DMS79 treated with DMSO at 0.1 percent for 48 hours (cell line): ENCODE data around the gene ERN1.

Source experiments
- DNase-seq: peaks from one replicate; lab custom pipeline; 2025; lab: John Stamatoyannopoulos, UW

ERN1 gene

DNA sequence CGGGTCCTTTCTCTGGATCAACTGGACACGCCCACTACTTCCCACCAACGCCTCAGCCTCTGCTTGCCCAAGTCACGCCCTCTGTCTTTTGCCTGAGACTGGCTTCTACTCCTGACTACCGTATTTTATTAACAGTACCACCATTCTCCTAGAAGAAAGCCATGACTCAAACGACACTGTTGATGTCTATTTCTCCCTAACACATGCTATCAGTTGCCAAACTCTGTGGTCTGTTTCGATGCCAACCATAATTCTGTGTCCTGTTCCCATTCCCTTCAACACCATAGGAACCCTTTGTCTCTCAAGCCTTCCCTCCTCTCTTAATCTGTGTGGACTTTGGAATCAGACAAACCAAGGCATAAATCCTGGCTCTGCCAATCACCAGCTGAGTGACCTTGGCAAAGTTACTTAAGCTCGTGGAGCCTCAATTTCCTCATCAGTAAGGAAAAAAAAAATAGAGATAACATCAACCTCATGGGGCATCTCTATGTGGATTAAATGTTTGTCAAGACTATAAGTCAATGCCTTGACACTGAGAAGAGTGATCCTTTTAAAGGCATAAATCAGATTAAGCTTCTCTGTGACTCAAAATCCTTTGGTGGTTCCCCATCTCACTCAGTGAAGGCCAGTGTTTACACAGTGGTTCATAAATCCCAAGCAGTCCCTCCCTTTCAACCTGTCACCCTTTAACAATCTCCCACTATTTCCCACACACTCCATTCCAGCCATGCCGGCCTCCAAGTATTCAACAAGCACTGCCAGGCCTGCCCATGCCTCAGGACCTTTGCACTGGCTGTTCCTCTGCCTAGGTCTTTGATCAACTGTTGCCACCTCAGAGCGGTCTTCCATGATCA is 45.6 kb downstream of the ERN1 start:
- DNase-seq = no peak

DNA sequence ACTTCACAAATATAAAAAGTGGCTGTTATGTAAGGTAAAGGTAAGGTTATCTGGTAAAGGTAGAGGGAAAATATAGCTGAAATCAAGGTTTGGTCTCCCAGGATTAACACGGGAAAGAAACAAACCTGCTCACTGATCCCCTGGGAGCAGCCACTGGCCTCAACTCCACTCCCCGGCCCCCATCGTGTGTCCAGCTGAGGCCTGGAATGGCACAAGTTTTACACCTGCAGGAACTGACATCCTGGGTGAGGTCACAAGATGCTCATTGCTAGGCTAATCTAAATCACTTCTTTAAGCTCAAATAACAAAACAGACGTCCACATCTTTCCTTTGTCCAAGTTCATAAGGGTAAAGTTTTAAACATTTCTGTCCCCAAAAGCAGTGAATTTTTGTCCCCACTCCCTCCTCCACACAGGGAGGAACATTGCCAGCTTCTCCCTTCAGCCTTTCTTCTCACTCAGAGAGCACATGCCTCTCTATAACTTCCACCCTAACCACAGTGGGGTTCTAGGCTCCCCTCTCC is 46.3 kb downstream of the ERN1 start:
- DNase-seq = no peak

DNA sequence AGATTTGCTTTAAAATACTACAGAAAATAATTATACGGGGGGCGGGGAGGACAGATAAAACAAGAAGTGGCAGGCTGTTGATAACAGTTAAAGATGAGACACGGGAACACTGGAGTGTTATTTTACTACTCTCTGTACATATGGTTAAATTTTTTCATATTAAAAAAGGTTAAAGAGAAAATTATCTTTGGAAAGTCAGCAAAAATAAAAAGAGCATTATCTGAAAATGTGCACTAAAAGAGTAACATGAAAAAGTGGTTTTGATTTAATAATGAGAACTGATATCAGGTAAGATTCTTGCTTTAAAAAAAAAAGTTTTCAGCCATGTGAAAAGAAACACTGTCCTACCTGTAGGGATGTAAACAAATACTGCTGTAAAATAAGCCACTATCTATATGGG is 46.9 kb downstream of the ERN1 start:
- DNase-seq = no peak

DNA sequence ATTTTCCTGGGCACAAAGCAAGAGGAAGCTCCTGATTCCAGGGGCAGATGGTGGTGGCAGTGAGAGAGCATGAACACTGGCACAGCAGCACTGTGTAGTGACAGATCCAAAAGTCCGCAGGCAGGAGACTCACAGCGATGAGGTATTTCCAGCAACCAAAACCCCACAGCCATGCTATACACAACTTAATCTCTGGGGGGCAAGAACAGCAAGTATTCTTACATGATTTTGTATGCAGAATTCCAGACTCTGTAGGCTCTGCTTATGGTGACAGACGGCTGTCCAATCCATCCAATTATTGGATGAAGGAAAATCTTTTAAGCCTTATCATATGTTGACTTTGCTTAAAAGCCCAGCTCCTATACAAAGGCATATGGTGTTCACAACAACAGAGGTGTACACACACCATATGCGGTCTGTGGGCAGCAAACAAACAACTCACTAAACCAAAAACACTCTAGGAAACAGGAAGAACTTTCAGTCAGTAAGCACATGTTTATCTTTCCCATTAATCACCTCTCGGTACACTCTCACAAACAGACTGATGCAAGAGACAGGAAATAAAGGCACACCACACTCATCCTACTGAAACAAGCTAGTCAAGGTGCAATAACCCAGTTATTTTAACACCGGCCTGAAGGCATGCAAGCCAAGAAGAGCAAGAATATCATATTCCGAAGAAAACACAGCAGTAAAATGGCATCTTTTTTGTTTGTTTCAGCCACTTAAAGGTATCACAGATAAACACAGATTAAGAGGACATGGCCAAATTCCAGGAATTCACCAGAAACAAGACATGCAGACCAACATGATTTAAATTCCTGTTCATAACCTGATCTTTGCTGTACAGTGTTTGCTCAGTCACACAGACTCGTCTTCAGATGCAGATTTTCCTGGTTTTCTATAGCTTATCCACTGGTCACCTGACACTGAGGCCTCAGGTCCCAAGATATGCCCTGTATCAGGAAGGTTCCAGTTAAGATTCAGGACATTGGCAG is 47.8 kb downstream of the ERN1 start:
- peak; percentile 51 for DNase-seq

DNA sequence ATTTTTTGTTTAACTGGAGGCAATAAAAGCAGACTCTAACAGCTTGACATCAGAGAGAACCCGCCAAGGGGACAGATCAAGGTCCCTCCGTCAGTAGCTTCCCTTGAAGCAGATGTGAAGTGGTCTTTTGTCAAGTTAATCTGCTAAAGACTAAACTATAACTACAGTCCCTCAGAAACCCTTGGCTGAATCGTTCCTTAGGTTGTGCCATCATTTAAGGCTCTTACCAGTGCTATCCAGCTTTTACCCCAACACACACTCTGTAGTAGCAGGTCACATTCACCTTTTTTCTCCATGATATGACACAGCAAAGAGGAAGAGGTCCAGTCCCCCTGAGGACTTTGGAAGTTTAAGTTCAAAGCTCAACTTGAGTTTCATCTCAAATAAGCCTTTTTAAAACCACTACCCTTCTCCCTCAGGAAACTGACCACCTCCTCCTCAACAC is 49.7 kb downstream of the ERN1 start:
- no peak for DNase-seq

DNA sequence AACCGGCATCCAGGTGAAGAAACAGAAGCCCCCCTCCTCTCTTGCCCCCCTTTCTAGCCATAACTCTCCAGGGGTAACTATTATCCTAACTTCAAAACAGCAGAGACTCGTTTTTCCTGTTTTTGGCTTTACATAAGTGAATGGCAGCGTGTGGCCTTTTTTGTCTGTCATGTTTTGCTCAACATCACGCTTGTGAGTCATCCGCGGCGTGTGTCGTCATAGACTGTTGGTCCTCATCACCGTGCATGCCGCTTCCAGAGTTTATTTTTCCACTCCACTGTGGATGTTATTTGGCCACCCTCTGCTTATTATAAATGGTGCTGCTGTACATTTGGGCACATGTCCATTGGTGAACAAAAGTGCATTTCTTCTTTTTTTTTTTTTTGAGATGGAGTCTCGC is 52.6 kb downstream of the ERN1 start:
- no peak for DNase-seq

DNA sequence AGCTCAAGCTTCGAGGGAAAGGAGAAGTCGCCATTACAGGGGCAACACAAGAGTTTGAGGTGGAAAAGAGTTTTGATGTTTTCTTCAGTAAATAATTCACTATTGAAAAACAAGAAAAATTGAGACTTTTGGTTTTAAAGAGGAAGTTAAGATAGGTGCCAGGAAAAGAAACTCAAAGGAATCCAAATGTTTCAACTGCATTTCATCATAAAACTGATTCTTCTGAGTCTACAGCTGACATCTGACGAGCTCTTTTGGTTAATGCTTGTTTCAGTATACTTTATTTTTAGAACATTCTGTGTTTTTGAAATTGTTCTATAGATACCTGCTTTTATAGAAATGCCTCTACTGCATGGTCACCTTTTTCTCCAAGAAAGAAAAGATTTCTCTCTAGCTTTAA is 54.0 kb downstream of the ERN1 start:
- no peak for DNase-seq

DNA sequence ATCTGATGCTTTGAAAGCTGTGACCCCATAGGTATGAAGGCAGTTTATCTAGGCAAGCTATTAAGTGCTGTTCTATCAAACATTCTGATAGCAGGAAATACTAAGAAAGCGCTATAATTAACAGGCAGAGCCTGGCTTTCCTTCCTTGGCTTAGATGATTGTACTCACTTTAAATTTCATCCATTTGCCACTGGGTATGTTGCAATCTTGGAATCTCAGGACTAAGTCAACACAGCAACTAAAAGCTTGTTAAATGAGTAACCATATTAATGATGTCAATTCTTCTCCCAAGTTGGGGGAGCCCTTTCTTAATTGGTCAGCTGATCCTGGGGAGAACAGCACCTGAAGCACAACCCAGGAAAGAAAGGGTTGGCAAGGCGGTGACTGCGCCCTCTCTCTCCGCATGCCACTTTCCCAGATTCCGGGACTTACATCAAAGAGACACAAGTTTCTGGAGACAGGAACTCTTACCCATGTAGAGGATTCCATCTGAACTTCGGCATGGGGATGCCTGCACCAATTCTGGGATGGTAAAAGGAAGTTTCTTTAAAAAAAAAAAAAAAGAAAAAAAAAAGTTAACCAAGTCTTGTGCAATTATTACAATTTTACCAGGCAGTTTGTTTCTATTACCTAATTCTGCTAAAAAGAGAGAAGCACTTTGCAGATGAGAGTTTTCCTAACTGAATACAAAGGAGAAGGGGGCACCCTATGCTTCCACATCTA is 55.1 kb downstream of the ERN1 start:
- no peak for DNase-seq

DNA sequence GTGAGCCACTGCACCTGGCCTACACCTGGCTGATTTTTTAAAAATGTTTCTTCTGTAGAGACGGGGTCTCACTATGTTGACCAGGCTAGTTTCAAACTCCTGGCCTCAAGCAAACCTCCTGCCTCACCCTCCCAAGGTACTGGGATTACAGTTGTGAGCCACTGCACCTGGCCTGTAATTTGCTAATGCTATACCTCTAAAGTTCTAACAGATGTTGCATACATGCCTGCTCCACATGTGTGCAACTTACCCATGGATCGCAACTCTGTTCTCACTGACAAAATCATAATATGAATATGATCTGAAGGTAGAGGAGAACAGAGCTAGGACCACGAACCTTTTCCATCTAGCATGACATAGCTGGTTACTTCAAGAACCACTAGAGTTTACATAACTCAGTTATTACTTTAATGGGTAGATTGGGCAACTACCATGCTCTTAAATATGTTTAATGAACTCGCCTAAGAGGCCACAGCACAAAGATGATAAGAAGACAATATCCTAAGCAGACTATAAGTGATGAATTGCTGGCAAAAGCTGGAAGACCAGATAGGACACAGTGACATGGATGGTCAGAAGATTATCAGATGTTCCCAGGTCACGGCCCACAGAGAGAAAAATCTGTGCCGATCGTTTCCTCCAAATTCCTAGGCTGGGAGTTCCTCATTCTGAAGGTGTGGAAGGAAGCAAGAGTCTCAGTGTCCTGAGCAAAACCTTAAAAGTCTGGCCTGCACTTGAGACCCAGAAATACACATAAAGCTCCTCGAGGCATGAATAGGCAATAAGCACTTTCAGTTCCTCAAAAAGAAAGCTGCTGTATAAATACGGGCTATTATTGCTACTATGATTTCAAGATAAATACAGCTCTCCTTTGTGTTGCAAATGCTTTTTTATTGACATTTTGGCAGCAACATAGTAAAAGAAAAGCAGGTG is 55.9 kb downstream of the ERN1 start:
- DNase-seq = no peak

DNA sequence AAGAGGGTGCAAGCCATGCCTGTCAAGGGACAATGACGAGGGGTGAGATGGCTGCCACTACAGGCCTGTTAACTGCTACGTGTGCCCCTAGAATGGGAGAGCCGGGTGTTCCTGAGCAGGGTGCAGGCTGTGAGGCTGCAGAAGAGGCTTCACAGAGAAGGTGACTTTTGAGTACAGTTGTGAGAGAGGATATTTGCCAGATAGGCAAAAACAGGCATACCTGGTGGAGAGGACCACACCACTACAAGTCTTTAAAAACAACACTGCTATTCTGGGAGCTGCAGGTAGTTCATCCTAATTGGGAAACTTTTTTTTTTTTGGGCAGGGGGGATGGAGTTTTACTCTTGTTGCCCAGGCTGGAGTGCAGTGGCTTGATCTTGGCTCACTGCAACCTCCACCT is 58.8 kb downstream of the ERN1 start:
- no peak for DNase-seq

DNA sequence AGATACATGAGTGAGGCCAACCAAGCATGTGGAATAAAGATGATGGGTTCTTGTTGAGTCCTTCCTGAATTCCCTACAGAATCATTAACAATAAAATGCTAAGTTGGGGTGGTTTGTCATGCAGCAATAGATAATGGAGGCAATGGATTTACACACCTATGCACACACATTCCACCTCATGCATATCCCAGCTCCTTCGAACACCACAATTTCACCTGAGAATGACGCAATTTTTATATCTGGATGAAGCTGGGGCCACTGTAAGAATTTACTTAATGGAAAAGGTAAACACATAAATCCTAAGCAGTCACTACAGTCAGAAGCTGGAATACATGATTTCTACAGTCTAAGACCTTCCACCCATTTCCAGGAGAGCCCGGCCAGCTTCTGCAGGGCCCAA is 59.7 kb downstream of the ERN1 start:
- DNase-seq = no peak

DNA sequence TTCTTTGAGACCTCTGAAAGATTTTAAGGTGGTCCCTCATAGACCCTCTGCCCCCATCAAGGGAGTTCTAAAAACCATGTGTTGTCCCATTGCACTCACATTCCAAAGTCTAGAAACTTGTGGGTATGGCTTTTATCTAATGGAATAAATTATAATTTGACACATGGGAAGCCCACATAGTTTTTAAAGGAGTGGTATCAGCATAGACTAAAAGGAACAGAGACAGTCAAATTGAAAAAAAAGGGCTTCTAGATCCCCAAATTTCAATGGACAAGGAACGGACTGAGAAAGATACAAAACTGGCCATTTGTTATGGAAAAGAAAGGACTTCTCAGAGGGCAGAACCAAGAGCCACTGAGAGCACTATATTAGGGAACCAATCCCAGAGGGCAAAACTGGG is 60.8 kb downstream of the ERN1 start:
- no peak for DNase-seq

DNA sequence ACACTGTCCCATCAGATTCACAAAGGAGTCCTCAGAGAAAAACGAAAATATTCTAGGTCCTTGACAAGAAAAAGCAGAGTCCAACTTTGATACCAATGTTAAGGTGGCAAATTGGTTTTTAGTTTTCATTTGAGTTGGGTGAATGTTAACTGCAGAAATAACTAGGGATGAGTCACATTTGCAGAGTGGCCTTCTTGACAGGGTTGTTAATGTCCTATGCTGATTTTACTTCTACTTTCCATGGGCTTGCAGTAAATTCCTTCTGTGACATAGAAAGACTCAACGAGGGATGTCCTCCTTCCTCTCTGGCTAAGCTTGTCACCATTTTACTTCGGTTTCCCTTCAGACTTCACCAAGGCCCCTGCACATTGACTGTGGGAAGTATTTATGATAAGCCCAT is 62.3 kb downstream of the ERN1 start:
- no peak for DNase-seq

DNA sequence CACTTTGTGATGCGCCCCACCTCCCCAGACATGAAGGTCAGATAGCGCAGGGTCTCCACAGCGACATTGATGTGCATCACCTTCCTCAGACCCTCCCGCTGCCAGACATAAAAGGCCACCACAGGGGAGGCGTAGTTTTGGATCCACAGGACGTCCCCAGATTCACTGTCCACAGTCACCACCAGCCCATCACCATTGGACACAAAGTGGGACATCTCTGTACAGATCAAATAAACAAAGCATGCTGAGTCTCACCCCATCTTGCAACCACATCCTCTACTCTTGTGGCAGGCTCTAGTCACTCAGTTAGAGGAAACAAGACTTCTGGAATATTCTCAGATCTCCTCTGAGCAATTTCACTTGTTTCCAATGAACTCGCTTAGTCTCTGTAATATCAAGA is 63.2 kb downstream of the ERN1 start:
- DNase-seq = no peak

DNA sequence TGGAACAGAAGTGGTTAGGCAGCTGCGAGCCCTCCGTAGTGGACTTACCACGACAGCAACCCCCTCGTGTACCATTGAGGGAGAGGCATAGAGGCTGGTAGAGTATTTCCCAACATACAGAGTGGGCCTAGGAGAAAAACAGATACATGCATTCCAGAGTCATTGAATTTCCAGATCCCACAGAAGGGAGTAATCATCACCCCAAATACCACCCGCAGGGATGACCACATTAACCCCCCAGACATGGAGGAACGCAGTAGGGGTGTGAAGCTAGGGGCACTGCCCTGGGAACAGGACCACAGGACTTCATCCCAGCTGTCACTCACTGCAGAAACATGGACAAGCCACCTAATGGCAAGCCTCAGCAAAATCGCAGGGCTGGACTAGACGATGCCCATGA is 64.8 kb downstream of the ERN1 start:
- DNase-seq = no peak

DNA sequence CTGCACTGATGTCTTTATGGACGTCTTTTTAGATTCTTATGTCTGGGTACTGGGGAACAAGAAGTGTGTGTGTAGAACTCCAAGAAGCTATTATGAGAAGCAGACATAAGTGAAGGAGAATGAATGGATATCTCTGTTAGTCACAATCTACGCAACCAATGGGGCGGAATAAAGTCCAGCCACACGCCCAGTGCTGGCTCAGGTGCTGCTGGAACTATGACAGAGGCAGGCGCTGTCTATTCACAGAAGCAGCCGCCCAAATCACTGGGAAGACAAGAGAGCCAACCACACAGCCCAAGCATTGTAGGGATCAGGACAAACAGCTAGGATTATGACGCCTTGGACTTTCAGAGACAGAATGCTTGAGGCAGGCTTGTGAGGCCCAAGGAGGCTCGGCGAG is 65.6 kb downstream of the ERN1 start:
- no peak for DNase-seq

DNA sequence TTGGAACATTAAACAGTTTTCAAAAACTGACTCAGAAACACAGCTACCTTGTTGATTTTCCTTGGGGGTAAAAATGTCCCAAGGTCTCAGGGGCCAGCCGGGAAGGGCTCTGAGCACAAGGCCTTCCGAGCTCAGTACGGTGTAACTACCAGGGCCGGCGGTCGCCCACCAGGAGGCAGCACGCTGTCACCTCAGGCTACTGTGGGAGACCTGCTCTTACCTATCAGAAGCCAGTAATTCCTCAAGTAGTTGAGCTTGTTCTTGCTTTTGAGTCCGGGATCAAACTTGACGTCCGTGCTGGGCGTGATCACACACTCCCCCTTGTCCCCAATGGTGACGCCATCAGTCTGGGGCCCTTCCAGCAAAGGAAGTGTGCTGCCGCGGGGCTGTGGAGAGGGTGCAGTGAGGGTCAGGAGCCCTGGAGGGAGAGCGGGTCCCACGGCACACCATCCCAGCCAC is 66.1 kb downstream of the ERN1 start:
- no peak for DNase-seq

DNA sequence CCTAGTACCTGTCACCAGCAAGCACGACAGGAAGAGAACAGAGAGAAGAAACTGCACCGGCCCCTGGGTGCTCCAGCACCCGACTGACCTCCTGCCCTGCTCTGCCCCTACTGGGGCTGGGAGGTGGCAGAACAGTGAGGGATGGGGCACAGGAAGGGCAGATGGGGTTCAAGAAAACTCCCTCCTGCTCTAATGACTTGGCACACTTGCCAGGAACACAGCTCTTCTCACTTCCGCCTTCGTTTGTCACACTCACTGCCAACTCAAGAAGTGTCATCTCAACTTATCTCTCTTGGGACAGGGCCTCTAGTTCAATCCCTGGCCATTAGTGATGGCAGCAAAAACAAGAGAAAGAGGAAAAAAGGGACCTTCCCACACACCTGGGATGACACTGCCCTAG is 66.9 kb downstream of the ERN1 start:
- no peak for DNase-seq

DNA sequence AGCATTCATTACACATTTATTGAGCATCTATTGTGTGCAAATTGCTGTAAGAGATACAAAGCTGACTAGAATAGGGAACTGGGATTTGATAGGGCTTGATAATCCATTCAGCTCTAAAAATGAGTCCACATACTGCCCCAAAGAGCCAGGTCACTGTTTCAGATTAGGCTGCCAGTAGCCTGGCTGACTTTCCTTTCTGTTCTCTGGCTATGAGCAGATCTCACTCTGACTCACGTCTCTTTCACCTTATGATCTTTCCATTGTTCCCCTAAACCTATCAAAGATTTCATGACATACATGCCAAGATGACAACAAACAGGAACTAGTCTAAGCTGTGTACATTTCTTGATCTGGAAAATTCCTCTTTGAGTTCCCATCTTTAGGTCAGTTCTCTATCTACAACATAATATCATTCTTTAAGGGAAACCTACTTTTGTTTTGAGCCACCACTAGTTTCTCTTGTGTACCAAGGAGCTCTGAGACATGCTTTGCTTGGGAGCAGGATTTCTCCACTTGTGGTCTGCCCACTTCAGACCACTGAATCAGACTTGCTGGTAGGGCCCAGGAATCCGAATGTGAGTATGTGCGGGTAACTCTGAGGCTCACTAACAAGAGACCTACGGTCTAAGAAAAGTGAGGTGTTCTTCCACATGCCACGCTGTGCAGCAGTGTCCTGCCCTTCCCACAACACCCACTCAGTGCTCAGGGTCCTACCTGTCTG is 68.6 kb downstream of the ERN1 start:
- DNase-seq = no peak

DNA sequence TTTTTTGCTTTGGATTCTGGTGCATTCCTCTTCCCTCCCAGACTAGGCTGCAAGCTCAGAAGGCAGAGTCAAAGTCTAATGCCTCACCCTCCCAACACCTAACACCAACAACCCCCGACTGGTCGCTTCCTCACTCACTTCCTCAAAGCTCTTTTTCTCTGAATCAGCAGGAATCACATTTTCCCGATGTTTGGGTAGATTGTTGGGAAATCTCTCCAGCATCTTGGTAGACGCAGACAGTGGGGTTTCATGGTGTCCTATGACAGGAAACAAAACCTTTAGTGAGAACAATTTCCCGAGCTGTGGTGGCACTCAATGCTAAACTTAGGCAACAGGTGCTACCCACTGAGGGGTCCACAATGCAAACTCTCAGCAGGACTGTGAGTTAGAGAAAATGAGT is 69.6 kb downstream of the ERN1 start:
- no peak for DNase-seq
